Measurements from ENCODE around the gene CTDSP2.
"Not testable (repeated sequence)": the region's sequence is repeated elsewhere in the genome, so short reads cannot be mapped to it uniquely, and the experiment has no call there.

The CTDSP2 gene

GRCh38 chr12:57802607-57803006, 43.9 kb downstream of the CTDSP2 start:
- H3K4me3 ChIP-seq (ENCODE audit: low read depth, low read length), result no peak overlapping the region
- no peak for DNase-seq (ENCODE audit: low read depth)

- DNase-seq (ENCODE audit: low read depth), result no peak
- no peak overlapping the region for H3K4me3 ChIP-seq (ENCODE audit: low read depth, low read length)
These were observed 45.6 kb downstream of the CTDSP2 start for GRCh38 chr12:57800965-57801364.

GRCh38 chr12:57797933-57798332, 48.6 kb downstream of the CTDSP2 start:
- DNase-seq (ENCODE audit: low read depth), result no peak
- H3K4me3 ChIP-seq (ENCODE audit: low read depth, low read length), result no peak overlapping the region

- no peak overlapping the region for H3K4me3 ChIP-seq (ENCODE audit: low read depth, low read length)
- DNase-seq (ENCODE audit: low read depth), result no peak
These were observed 49.5 kb downstream of the CTDSP2 start for GRCh38 chr12:57796996-57797395.

GRCh38 chr12:57795354-57795753, 51.2 kb downstream of the CTDSP2 start:
- no peak overlapping the region for H3K4me3 ChIP-seq (ENCODE audit: low read depth, low read length)
- no peak for DNase-seq (ENCODE audit: low read depth)

- H3K4me3 ChIP-seq (ENCODE audit: low read depth, low read length), result no peak overlapping the region
- DNase-seq (ENCODE audit: low read depth), result no peak
These were observed 52.6 kb downstream of the CTDSP2 start for GRCh38 chr12:57793920-57794319.

- no peak overlapping the region for H3K4me3 ChIP-seq (ENCODE audit: low read depth, low read length)
These were observed 62.7 kb downstream of the CTDSP2 start for GRCh38 chr12:57783861-57784260.

GRCh38 chr12:57783466-57783801, 63.1 kb downstream of the CTDSP2 start:
- no peak for DNase-seq (ENCODE audit: low read depth)
- H3K4me3 ChIP-seq (ENCODE audit: low read depth, low read length), result peak overlapping the region; percentile 100

More at GRCh38 chr12:57783861-57784260, 62.7 kb downstream of the CTDSP2 start:
- no peak for DNase-seq (ENCODE audit: low read depth)

- peak within 1 kb of the TSS; percentile 100 for H3K4me3 ChIP-seq (ENCODE audit: low read depth, low read length)
- peak; percentile 81 for DNase-seq (ENCODE audit: low read depth)
These were observed 63.7 kb downstream of the CTDSP2 start, which contains the start of gene TSFM for GRCh38 chr12:57782608-57783465. Gene TSFM (plus strand): TSS chr12:57782787. CDS start chr12:57782802, 15 bp downstream.

GRCh38 chr12:57782243-57782607, 64.3 kb downstream of the CTDSP2 start:
- no peak overlapping the region for H3K4me3 ChIP-seq (ENCODE audit: low read depth, low read length)
- no peak for DNase-seq (ENCODE audit: low read depth)

- DNase-seq (ENCODE audit: low read depth), result no peak
- H3K4me3 ChIP-seq (ENCODE audit: low read depth, low read length), result no peak overlapping the region
These were observed 64.7 kb downstream of the CTDSP2 start for GRCh38 chr12:57781801-57782200.

- no peak overlapping the region for H3K4me3 ChIP-seq (ENCODE audit: low read depth, low read length)
- DNase-seq (ENCODE audit: low read depth), result no peak
These were observed 65.3 kb downstream of the CTDSP2 start for GRCh38 chr12:57781244-57781643.

- DNase-seq (ENCODE audit: low read depth), result no peak
- no peak overlapping the region for H3K4me3 ChIP-seq (ENCODE audit: low read depth, low read length)
These were observed 66.1 kb downstream of the CTDSP2 start for GRCh38 chr12:57780284-57780897.

- no peak for DNase-seq (ENCODE audit: low read depth)
- no peak overlapping the region for H3K4me3 ChIP-seq (ENCODE audit: low read depth, low read length)
These were observed 66.8 kb downstream of the CTDSP2 start for GRCh38 chr12:57779736-57780135.

- H3K4me3 ChIP-seq (ENCODE audit: low read depth, low read length), result no peak overlapping the region
- no peak for DNase-seq (ENCODE audit: low read depth)
These were observed 68.6 kb downstream of the CTDSP2 start for GRCh38 chr12:57777911-57778310.

GRCh38 chr12:57777367-57777766, 69.2 kb downstream of the CTDSP2 start:
- no peak for DNase-seq (ENCODE audit: low read depth)
- H3K4me3 ChIP-seq (ENCODE audit: low read depth, low read length), result no peak overlapping the region

GRCh38 chr12:57776247-57776587, 70.3 kb downstream of the CTDSP2 start:
- H3K4me3 ChIP-seq (ENCODE audit: low read depth, low read length), result no peak overlapping the region
- DNase-seq (ENCODE audit: low read depth), result no peak

GRCh38 chr12:57775563-57776246, 70.8 kb downstream of the CTDSP2 start:
- H3K4me3 ChIP-seq (ENCODE audit: low read depth, low read length), result no peak overlapping the region
- DNase-seq (ENCODE audit: low read depth), result no peak

GRCh38 chr12:57775044-57775443, 71.5 kb downstream of the CTDSP2 start:
- DNase-seq (ENCODE audit: low read depth), result no peak
- H3K4me3 ChIP-seq (ENCODE audit: low read depth, low read length), result no peak overlapping the region

GRCh38 chr12:57774634-57775033, 71.9 kb downstream of the CTDSP2 start:
- H3K4me3 ChIP-seq (ENCODE audit: low read depth, low read length); DNase-seq (ENCODE audit: low read depth): not testable (repeated sequence)

All from skeletal muscle cell (primary cell).